Endothelial cell of umbilical vein (primary cell): ENCODE results near the gene ACYP2. TPM values are rescaled to one million over a fixed set of nuclear protein-coding genes. Genes with fewer than 3 reads are reported as not detected.
A peak's percentile ranks its signal among the peaks of the same experiment; 100 is the strongest.

Experiments used
- BruUV-seq: library from RNA; stranded (reverse); fragments of 400-500 nt; replicated peaks from 2 replicates; lab custom pipeline; 2021; lab: Mats Ljungman, UMichigan
- CTCF ChIA-PET: fragments of 300-600, 350-600 bp; sonication (Branson Sonifier 250); formaldehyde crosslinking; loops from one replicate; lab custom pipeline; 2021; ENCODE audit warnings: antibody characterized with exemption, inconsistent platforms; lab: Charles Lee
- POLR2A ChIA-PET: fragments of 300-600, 350-600 bp; sonication (Branson Sonifier 250); formaldehyde crosslinking; loops from one replicate; lab custom pipeline; 2021; ENCODE audit warnings: antibody characterized with exemption, inconsistent platforms; lab: Charles Lee
- DNase-seq: peaks from one replicate; pipeline ENCODE4 v3.0.0-alpha.2; 2011; ENCODE audit warnings: low read depth, low spot score
- FAIRE-seq: peaks from 2 replicates; lab custom pipeline; 2011; peaks lifted over from hg19 to GRCh38; lab: Jason Lieb, UNC
- H2AFZ ChIP-seq: 2 replicates; pipeline ENCODE4 v1.6.0; 2012; ENCODE audit warnings: low read depth, low read length, control low read depth, inconsistent platforms
- H3K27ac ChIP-seq: 2 replicates; pipeline ENCODE4 v1.5.1; 2011; ENCODE audit warnings: low read depth, mild to moderate bottlenecking, control low read depth, low read length, moderate library complexity; ENCODE audit not compliant: insufficient read depth
- H3K27me3 ChIP-seq, 2 experiments: 2 replicates each; pipeline versions ENCODE4 v1.6.0 to v1.6.1; 2011; ENCODE audit warnings: low read length in 2 of 2, mixed read lengths in 1 of 2; ENCODE audit not compliant: control insufficient read depth in 2 of 2, insufficient read depth in 2 of 2
- H3K36me3 ChIP-seq, 2 experiments: 2 replicates in 1 of 2; 3 replicates in 1 of 2; pipeline ENCODE4 v1.5.1; 2011; ENCODE audit warnings: low read length in 2 of 2, mild to moderate bottlenecking in 1 of 2, moderate library complexity in 1 of 2; ENCODE audit not compliant: control insufficient read depth in 2 of 2, insufficient read depth in 2 of 2; ENCODE audit errors: extremely low read depth in 1 of 2
- H3K4me1 ChIP-seq: 3 replicates; pipeline ENCODE4 v1.5.1; 2011; ENCODE audit warnings: mild to moderate bottlenecking, low read length; ENCODE audit not compliant: control insufficient read depth, insufficient read depth; ENCODE audit errors: extremely low read depth
- H3K4me2 ChIP-seq: 2 replicates; pipeline ENCODE4 v1.6.1; 2011; ENCODE audit warnings: low read length, control low read depth, mixed read lengths; ENCODE audit not compliant: insufficient read depth
- H3K4me3 ChIP-seq, 3 experiments: fragments of 200-600 bp in 1 of 3; sonication (generic), shearing (Covaris generic) in 1 of 3; replicated peaks in 1 of 3; 2 replicates each; pipeline ENCODE4 v1.5.1; 2011 to 2016; ENCODE audit warnings: control low read depth in 3 of 3, low read length in 3 of 3, mild to moderate bottlenecking in 2 of 3, inconsistent platforms in 1 of 3, low read depth in 1 of 3, moderate library complexity in 1 of 3; ENCODE audit not compliant: insufficient read depth in 1 of 3
- H3K79me2 ChIP-seq: 2 replicates; pipeline ENCODE4 v1.6.0; 2012; ENCODE audit warnings: low read length, inconsistent platforms; ENCODE audit not compliant: control insufficient read depth, insufficient read depth
- H3K9ac ChIP-seq: replicated peaks from 2 replicates; pipeline ENCODE3; 2011; ENCODE audit warnings: low read length, control low read depth; ENCODE audit not compliant: insufficient read depth; ENCODE audit errors: extremely low read depth
- H3K9me1 ChIP-seq: replicated peaks from 3 replicates; pipeline ENCODE4 v1.6.0; 2011; ENCODE audit warnings: mild to moderate bottlenecking, low read length; ENCODE audit not compliant: control insufficient read depth, insufficient read depth; ENCODE audit errors: extremely low read depth
- H3K9me3 ChIP-seq: replicated peaks from 2 replicates; pipeline ENCODE4 v1.5.1; 2012; ENCODE audit warnings: low read length, inconsistent platforms; ENCODE audit not compliant: control insufficient read depth, insufficient read depth
- H4K20me1 ChIP-seq: replicated peaks from 2 replicates; pipeline ENCODE3; 2011; ENCODE audit warnings: mild to moderate bottlenecking, low read length; ENCODE audit not compliant: control insufficient read depth, insufficient read depth; ENCODE audit errors: extremely low read depth
- EZH2 ChIP-seq: IDR thresholded peaks from 2 replicates; pipeline ENCODE4 v1.6.1; 2012; ENCODE audit warnings: borderline replicate concordance, low read depth, mild to moderate bottlenecking, moderate library complexity, low read length, inconsistent platforms; ENCODE audit not compliant: severe bottlenecking
- FOS ChIP-seq: IDR thresholded peaks from 2 replicates; pipeline ENCODE4 v1.6.1; 2011; ENCODE audit warnings: mild to moderate bottlenecking, low read length, moderate library complexity, borderline replicate concordance; ENCODE audit not compliant: insufficient read depth
- GATA2 ChIP-seq: IDR thresholded peaks from 2 replicates; pipeline ENCODE4 v1.7.0; 2011; ENCODE audit warnings: low read depth, mild to moderate bottlenecking, moderate library complexity, mixed read lengths, low read length; ENCODE audit not compliant: insufficient read length, insufficient read depth
- JUN ChIP-seq: IDR thresholded peaks from 2 replicates; pipeline ENCODE4 v1.6.1; 2011; ENCODE audit warnings: borderline replicate concordance, low read depth; ENCODE audit not compliant: insufficient read length, insufficient read depth
- MYC ChIP-seq: IDR thresholded peaks from one replicate; pipeline ENCODE4 v1.6.1; 2011; ENCODE audit warnings: mild to moderate bottlenecking, low read depth, low read length
- POLR2A ChIP-seq: IDR thresholded peaks from 2 replicates; pipeline ENCODE4 v1.6.1; 2012; ENCODE audit warnings: low read depth, mild to moderate bottlenecking, control low read depth, low read length
- POLR2AphosphoS5 ChIP-seq: IDR thresholded peaks from 2 replicates; pipeline ENCODE4 v1.6.1; 2012; ENCODE audit warnings: low read depth, mild to moderate bottlenecking, control low read depth, low read length, moderate library complexity; ENCODE audit not compliant: insufficient read depth
- dilution Hi-C: fragments of 300-500 bp; cut with MboI; formaldehyde crosslinking; loops from one replicate; pipeline ENCODE4 v1.15.0; 2019; ENCODE audit warnings: low sequenced_read_pairs; ENCODE audit not compliant: extremely low pct_ligation_motif_present
- intact Hi-C: fragments of 100-400 bp; cut with micrococcal nuclease; formaldehyde crosslinking; loops from one replicate; pipeline ENCODE4 v1.10.0; 2022
- polyA plus RNA-seq, 4 experiments: library from polyadenylated mRNA; depleted of rRNA in 3 of 4; stranded (reverse) in 3 of 4; unstranded in 1 of 4; fragments of >200 nt; gene quantifications; 2 replicates each; pipeline versions ENCODE4 v1.2.1 to v1.2.3, GENCODE V29; 2011 to 2012; ENCODE audit warnings: missing spikeins in 1 of 4
- total RNA-seq: library from RNA; stranded (reverse); gene quantifications from 2 replicates; pipeline ENCODE4 v1.2.3, GENCODE V29; 2021
- TF ChIP-seq, protein P1 (sequence below), 2 donors: IDR thresholded peaks; 1 replicate in 1 of 2; 2 replicates in 1 of 2; pipeline ENCODE4 v1.5.1; 2011; ENCODE audit warnings: low read length in 2 of 2, mild to moderate bottlenecking in 2 of 2, moderate library complexity in 2 of 2, control low read depth in 1 of 2, inconsistent platforms in 1 of 2, low read depth in 1 of 2; ENCODE audit not compliant: insufficient read depth in 1 of 2; ENCODE audit errors: extremely low read depth in 1 of 2
- TF ChIP-seq, protein P2 (sequence below): IDR thresholded peaks from 2 replicates; pipeline ENCODE4 v1.6.1; 2011; ENCODE audit not compliant: insufficient read depth, insufficient read length

Gene ACYP2
- total and polyA plus RNA-seq, 2 donors (not counting 3 experiments of a cell fraction or from before 2014, with no cell fraction given): 3.9 to 7.9 TPM

DNA sequence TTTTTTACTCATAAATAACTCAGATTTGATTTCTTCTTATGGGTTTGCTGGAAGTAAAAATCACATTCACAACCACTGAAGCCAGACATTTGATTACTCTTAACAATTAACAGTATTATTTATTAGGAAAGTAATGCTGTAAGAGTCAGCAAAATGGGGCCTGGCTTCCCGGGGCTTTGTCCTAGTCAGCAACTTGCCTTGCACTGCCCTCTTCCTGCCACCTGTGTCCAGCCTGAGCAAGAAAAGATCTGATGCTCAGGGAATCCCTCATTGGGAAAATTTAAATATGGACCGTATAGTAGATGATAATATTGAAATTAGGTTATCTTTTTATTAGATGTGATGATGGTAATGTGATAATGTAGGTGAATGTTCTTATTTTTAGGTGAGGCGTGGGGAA is 30.8 kb upstream of the ACYP2 start:
- TF ChIP-seq, protein P1, sequence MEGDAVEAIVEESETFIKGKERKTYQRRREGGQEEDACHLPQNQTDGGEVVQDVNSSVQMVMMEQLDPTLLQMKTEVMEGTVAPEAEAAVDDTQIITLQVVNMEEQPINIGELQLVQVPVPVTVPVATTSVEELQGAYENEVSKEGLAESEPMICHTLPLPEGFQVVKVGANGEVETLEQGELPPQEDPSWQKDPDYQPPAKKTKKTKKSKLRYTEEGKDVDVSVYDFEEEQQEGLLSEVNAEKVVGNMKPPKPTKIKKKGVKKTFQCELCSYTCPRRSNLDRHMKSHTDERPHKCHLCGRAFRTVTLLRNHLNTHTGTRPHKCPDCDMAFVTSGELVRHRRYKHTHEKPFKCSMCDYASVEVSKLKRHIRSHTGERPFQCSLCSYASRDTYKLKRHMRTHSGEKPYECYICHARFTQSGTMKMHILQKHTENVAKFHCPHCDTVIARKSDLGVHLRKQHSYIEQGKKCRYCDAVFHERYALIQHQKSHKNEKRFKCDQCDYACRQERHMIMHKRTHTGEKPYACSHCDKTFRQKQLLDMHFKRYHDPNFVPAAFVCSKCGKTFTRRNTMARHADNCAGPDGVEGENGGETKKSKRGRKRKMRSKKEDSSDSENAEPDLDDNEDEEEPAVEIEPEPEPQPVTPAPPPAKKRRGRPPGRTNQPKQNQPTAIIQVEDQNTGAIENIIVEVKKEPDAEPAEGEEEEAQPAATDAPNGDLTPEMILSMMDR (IDR thresholded peaks at IDR 0.05; ENCODE audit: extremely low read depth in 1 of 2, insufficient read depth in 1 of 2, low read depth in 1 of 2, low read length in 2 of 2): peak in 1 of 2 donors; percentile 19
- TF ChIP-seq MYC: no peak
- TF ChIP-seq JUN: no peak
- no peak for TF ChIP-seq GATA2
- no peak for FAIRE-seq
- Histone ChIP-seq H3K9me1 (no peaks in the 10 kb centered on the region), H3K27ac (no peak overlapping the region), H3K4me2 (no peak overlapping the region), H2AFZ (no peak overlapping the region), H3K4me1 (no peaks in the 10 kb centered on the region), H3K4me3 (no peak overlapping the region), H3K9me3 (no peaks in the 10 kb centered on the region), H3K79me2 (no peaks in the 10 kb centered on the region), H4K20me1 (no peaks in the 10 kb centered on the region), H3K27me3 (no peaks in the 10 kb centered on the region), H3K36me3 (no peaks in the 10 kb centered on the region), H3K9ac (no peak overlapping the region)
- POLR2A ChIA-PET: no interaction called here
- CTCF ChIA-PET: interaction anchor here (0.9 kb wide), 1 partner anchor 14 kb away, joined by 3 read pairs; no protein-coding TSS in a partner anchor
- intact Hi-C loops (no loop called here), dilution Hi-C loops (no loop called here)
- BruUV-seq: no TSS peak
- DNase-seq: peak; percentile 20

DNA sequence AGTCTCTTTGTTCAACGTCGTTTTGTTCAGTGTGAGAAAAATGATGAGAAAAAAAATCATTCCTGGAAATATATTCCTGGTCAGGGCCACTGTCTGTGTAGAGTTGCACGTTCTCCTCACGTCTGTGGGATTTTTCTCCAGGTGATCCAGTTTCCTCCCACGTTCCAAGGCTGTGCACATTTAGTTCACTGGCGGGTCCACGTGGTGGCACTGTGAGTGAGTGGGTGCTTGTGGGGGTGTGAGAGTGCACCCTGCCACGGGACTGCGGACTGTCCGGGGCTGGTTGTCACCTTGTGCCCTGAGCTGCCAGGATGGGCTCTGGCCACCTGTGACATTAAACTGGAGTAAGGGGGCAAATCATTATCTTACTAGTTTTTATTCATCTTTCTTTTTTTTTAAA is 30.3 kb upstream of the ACYP2 start:
- Histone ChIP-seq H3K27ac (no peak overlapping the region), H3K4me3 (no peak overlapping the region), H2AFZ (no peak overlapping the region), H3K79me2 (no peaks in the 10 kb centered on the region), H3K36me3 (no peaks in the 10 kb centered on the region), H3K4me1 (no peaks in the 10 kb centered on the region), H3K9ac (no peak overlapping the region), H3K4me2 (no peak overlapping the region), H3K27me3 (no peaks in the 10 kb centered on the region), H4K20me1 (no peaks in the 10 kb centered on the region), H3K9me1 (no peaks in the 10 kb centered on the region), H3K9me3 (no peaks in the 10 kb centered on the region)
- intact Hi-C loops (no loop called here), dilution Hi-C loops (no loop called here)
- ChIA-PET CTCF (interaction anchor here (0.7 to 0.9 kb wide), 2 partner anchors 12 to 15 kb away, joined by 3 read pairs; no protein-coding TSS in a partner anchor), POLR2A (no interaction called here)
- BruUV-seq: no TSS peak
- DNase-seq (no peak), FAIRE-seq (no peak)
- TF ChIP-seq, protein P2, sequence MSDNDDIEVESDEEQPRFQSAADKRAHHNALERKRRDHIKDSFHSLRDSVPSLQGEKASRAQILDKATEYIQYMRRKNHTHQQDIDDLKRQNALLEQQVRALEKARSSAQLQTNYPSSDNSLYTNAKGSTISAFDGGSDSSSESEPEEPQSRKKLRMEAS: no peak
- no peak for TF ChIP-seq POLR2AphosphoS5
- no peak for TF ChIP-seq POLR2A
- TF ChIP-seq GATA2: no peak
- TF ChIP-seq, protein P1 (IDR thresholded peaks at IDR 0.05; ENCODE audit: extremely low read depth in 1 of 2, insufficient read depth in 1 of 2, low read depth in 1 of 2, low read length in 2 of 2): no peak
- no peak for TF ChIP-seq FOS
- no peak for TF ChIP-seq MYC
- TF ChIP-seq JUN: no peak
- no peak for TF ChIP-seq EZH2
